ENCODE measurements around the gene RNASE1.
"Not testable (repeated sequence)": the region's sequence is repeated elsewhere in the genome, so short reads cannot be mapped to it uniquely, and the experiment has no call there.

- 0 out of 2 replicates have a peak, but pooled peaks have one; percentile 24 for TF ChIP-seq CTCF (conservative IDR thresholded peaks at IDR 0.05; ENCODE audit: low read depth, low read length)
- not testable (repeated sequence) for TF ChIP-seq EZH2 (IDR thresholded peaks at IDR 0.05; ENCODE audit: borderline replicate concordance, low read depth, low read length, poor library complexity, severe bottlenecking)
These were observed 25.5 kb upstream of the RNASE1 start for GRCh38 chr14:20828024-20828694.

Measured in A673 (cell line).